Hepatic stellate cell (primary cell): ENCODE measurements around the gene NOG.

Experiments used
- DNase-seq: peaks from one replicate; pipeline ENCODE4 v3.0.0; 2011; ENCODE audit warnings: low spot score

NOG gene

GRCh38 chr17:56593646-56594319 lies at the start of gene NOG:
NOG (plus strand) TSS chr17:56593699; CDS start chr17:56594224, 525 bp downstream.
- DNase-seq: peak; percentile 76

- no peak for DNase-seq
Observed at GRCh38 chr17:56545106-56545505, 48.4 kb upstream of the NOG start.

- DNase-seq: no peak
Observed at GRCh38 chr17:56545930-56546329, 47.6 kb upstream of the NOG start.

DNA sequence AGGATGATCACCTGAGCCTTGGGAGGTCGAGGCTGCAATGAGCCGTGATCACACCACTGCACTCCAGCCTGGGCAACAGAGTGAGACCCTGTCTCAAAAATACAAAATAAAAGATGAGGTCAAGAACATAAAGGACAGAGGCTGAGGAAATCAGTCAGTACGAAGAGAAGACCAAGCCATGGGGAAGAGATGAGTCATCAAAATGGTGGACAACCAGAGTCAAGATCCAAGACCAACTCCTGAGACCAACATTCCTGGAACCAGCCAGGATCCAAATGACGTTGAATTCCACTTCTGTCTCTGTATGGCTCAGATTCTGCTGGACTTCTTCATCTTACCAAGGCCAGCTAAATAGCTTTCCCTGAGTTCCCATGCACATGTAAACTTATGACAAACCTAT lies 44.8 kb upstream of the NOG start:
- DNase-seq: no peak

DNA sequence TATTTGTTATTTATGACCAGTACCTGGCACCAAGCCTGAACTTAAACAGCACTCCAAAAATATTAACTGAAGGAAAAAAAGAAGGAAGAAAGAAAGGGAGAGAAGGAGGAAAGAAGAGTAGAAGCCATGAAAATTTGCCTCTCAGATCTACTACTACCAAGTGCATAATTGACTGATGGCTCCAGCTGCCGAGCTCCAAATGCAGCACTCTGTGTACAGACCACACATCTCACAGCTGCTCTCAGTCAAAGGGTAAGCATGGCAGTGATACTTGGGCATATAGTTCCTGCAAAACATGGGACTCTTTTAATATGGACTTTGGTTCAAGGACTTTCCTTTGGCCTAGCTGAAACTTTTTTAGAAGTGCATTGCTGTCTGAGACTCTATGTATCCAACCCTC lies 44.0 kb upstream of the NOG start:
- DNase-seq: no peak

- DNase-seq: no peak
Observed at GRCh38 chr17:56557682-56558081, 35.8 kb upstream of the NOG start.

GRCh38 chr17:56558088-56558487 lies 35.4 kb upstream of the NOG start:
- DNase-seq: no peak

DNA sequence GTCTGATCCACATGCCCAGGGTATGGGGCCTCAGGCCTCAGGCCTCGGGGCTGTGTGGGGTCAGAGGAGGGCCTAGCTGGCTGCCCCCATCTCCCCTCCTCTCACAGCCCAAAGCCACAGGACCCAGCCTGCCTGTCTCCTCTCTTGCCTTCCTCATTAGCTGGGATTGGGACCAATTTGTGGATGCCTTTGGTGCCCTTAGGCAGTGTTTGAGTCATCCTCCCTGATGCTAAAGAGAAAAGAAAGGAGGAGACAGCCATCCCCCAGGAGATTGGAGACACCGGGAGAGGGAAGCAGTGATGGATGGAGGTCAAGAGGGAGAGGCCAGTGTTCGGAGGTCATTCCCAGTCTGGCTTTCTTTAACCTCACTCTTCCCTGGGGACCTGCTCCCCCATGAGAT lies 23.3 kb upstream of the NOG start:
- DNase-seq: no peak

- no peak for DNase-seq
Observed at GRCh38 chr17:56571456-56571855, 22.0 kb upstream of the NOG start.

DNA sequence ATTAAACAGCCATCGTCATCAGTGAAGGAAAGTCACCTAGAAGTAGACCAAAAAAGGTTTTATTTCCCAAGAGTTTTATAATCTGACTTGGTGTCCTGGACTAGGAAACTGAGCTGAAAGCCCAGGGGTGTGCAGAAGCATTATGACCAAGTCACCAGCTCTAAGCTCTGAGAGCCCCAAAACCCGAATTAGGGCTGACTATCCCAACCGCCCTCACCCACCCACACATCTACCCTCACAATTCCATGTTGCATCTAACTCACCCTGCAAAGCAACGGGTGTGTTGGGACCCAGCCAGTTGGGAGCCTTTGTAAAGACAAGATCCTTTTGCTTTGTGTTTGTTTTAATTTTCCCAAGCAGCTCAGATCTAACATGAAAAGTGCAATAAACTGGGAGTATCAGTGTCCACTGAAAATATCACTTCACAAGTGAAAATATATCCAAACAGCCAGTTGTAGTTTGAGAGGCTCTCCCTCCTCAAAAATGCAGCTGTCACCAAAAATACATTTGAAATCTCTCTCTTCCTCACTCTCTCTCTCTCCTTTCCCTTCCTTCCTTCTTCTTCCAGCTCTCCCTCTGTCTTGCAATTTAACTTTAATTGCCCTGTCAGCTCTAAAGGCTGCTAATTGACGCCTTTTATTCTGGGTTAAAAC lies 16.2 kb upstream of the NOG start:
- DNase-seq: no peak

DNA sequence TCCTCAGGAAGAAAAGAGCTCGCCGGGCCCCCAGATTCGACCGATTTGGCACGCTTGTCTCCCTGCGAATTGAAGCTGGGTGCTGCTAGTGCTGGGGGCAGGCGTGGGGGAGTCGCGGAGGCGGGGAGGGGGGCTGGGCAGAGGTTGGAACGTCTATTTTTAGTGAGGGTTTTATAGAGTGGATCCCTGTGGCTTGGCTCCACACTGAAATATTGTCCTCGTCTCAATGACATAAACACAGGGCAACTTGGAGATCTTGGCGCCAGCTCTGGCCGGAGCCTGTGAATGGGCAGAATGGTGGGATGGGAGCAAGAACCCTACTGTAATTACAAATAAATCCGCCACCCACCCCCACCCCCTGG lies 15.7 kb upstream of the NOG start:
- DNase-seq: no peak

DNA sequence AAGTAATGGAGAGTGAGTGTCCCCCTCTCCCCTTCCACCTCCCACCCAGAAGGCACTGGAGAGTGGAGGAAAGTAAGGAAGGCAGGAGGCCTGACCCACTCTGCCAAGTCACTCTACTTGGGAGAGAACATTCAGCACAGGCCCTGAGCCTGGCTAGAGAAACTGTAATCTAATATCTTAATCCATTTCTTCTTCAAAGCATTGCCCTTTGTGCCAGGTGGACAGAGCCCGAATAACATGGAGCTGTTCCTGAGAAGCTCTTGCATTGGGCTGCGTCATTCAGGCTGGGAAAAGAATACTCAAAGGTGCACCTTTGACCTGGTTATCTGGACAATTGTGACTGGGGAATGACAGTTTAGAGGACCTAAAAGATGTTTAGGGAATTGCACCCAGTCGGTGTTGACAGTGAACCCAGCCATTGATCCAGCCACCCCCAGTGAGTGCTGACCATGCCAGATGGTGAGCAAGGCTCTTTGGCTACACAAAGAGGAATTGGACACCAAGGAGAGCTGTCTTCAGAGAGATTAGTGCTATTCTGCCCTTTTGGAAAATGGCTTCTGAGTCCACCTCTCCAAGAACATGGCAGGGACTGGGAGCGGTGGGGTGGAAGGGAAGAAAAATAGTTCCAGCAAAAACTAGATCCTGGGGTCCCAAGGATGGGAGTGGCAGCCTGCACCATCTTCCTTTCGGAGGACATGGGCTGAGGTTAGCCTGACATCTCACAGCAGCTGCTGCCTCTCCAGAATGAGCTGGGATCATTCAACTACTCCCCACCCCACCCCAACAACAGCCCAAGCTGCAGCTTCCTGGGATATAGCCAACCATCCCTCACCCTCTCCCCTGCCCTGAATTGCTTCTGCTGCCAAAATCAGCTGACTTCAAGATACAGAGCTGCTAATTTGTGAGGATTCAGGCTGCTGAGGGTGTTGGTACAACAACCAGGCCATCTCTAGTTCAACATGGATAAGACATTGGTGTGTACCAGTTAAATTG lies 11.6 kb upstream of the NOG start:
- no peak for DNase-seq

DNA sequence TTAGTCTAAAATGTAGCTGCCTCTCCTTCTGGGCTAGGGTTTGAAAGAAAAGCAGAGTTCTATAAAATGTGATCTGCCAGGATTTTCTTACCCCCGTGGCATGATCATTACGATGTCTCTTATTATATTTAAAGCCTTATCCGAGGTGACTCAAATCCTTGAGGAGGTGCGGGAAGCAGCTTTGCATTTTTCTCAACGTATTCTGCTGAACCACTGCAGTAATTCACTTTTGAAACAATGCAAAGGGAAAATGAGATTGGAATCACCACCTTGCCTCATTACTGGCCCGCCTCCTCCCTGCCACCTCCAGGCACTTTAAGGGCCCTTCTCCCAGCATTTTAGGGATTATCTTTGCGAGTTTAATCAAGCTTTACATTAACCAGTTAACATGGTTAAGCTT lies 9.7 kb upstream of the NOG start:
- no peak for DNase-seq

- no peak for DNase-seq
Observed at GRCh38 chr17:56587298-56587697, 6.2 kb upstream of the NOG start.

DNA sequence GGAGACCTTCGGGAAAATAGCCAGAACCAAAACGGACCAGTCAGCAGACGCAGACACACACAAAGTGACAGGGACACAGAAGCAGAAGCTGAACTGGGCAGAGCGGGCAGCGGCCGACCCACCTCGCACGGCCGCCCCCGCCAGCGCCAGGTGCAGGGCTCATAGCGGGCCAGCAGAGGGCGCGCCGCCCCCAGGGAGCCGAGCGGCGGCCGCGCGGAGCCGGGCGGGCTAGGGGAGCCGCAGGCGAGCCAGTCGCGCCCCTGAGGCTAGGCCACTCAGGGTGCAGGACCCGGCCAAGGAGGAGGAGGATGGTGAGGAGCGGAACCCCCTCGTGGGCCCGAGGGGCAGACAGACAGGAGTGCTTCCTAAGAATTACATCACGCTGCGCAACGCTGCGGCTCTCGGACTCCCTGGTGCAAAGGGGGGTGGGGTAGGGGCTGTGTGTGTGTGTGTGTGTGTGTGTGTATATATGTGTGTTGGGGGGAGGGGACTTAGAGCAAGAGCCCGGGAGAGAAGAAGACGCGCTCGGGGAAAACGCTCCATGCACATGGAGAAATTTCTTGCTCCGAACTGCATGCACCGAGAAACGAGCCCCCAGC lies 913 bp upstream of the NOG start:
- peak; percentile 71 for DNase-seq

- DNase-seq: peak; percentile 60
Observed at GRCh38 chr17:56593086-56593645, 333 bp upstream of the NOG start.

- no peak for DNase-seq
Observed at GRCh38 chr17:56594320-56595107, 1.0 kb downstream of the NOG start.

DNA sequence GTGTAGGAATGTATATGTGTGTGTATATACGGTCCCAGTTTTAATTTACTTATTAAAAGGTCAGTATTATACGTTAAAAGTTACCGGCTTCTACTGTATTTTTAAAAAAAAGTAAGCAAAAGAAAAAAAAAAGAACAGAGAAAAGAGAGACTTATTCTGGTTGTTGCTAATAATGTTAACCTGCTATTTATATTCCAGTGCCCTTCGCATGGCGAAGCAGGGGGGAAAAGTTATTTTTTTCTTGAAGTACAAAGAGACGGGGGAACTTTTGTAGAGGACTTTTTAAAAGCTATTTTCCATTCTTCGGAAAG lies 1.6 kb downstream of the NOG start:
- DNase-seq: no peak

- no peak for DNase-seq
Observed at GRCh38 chr17:56595831-56596690, 2.6 kb downstream of the NOG start.

DNA sequence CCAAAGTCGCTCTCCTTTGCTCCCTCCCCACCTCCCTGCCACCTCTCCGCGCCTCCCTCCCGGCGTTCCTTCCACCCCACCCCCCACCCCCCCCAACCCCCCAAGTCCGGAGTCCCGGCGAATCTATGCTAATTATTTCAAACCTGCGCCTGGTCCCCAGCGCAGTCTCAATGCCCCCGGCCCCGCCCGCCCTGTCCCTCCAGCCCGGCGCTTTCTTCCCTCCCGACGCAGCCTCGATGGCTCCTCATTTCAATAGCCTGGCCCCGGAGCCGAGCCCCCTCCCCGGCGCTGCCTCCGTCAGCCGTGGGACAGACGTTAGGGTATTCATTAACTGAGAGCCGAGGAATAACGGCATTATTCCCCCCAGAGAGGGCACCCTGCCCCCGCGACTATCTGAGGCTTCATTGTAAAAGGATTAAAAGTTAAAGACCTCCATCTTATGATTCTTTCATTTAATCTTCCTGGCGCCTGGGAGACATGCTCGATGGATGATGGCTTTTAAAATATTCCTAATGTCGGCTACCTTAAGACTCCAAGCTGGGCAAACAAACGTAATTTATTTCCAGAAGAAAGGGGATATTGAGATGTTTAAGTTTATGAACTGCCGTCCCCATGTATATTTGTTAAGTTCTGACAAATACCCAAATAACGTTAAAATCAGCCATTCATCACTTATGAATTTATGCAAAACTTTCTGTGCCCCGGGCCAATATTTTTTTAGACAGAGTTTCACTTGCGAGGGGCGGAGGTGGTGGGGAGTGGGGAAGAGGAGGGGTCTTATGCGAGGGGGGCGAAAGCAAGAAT lies 3.4 kb downstream of the NOG start:
- DNase-seq: no peak
